ENCODE measurements around the gene AGAP1. TPM values are rescaled to one million over a fixed set of nuclear protein-coding genes. Genes with fewer than 3 reads are reported as not detected.

AGAP1 gene
- total RNA-seq, 4 donors from 2014 or later = 23.4 to 46.5 (median 29.3) TPM

DNA sequence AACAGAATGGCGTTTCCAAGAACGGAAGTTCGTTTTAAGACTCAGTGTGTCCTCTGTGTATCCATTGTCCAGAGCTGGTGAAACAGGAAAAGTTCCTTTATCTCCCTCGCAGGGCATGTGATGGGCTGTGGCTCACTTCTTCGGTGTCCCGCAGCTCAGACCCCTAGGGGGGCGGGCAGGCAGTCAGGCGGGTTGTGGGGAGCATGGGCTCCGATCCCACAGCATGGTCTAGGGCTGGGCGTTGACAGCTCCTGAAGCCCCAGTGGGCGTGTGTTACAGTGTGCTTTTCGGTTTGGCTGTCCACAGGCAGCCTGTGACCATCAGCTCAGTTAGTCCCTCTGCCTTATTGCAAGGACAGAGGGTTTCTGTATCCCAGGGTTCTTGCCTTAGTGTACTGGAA, 319.6 kb downstream of the AGAP1 start:
- Histone ChIP-seq H3K27me3 (no peaks in the 10 kb centered on the region), H3K36me3 (no peaks in the 10 kb centered on the region)
- WGBS, 2 donors = 95 to 98% methylated on average over 12 of the region's 12 CpGs

DNA sequence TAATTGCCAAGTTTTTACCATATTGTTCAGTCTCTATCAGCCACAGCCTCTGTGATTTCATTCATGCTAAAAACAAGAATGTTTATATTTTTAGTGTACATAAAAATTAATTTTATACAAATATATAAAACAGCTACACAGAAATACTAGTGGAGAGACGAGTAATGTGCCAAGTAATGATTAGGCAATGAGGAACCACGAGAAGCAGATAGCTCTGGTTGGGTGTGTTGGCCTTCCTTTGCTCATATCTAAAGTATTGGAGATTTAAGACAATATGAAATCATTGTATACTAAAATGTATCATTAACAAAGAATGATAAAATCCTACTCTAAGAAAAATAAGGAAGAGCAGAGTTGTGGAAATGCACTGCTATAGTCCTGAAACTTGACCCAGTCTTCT, 326.7 kb downstream of the AGAP1 start:
- no peaks in the 10 kb centered on the region for H3K9me3 ChIP-seq
- H3K4me3 ChIP-seq (replicated peaks in 1 of 3) = no peak overlapping the region
- peaks cover 0 to 12% of the 10 kb centered on the region in 2 donors for H3K4me1 ChIP-seq
- TF ChIP-seq POLR2A (IDR thresholded peaks at IDR 0.05) = no peak
- TF ChIP-seq, protein P1, sequence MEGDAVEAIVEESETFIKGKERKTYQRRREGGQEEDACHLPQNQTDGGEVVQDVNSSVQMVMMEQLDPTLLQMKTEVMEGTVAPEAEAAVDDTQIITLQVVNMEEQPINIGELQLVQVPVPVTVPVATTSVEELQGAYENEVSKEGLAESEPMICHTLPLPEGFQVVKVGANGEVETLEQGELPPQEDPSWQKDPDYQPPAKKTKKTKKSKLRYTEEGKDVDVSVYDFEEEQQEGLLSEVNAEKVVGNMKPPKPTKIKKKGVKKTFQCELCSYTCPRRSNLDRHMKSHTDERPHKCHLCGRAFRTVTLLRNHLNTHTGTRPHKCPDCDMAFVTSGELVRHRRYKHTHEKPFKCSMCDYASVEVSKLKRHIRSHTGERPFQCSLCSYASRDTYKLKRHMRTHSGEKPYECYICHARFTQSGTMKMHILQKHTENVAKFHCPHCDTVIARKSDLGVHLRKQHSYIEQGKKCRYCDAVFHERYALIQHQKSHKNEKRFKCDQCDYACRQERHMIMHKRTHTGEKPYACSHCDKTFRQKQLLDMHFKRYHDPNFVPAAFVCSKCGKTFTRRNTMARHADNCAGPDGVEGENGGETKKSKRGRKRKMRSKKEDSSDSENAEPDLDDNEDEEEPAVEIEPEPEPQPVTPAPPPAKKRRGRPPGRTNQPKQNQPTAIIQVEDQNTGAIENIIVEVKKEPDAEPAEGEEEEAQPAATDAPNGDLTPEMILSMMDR (IDR thresholded peaks at IDR 0.05) = no peak
- H3K36me3 ChIP-seq = no peaks in the 10 kb centered on the region
- no peaks in the 10 kb centered on the region for H3K27me3 ChIP-seq
- no peak overlapping the region for H3K27ac ChIP-seq
- intact Hi-C loops (cut with DNase I) = no loop called here
- DNase-seq = no peak
- WGBS, 2 donors = 90 to 92% methylated on average over 2 of the region's 2 CpGs

More for the DNA sequence above, 319.6 kb downstream of the AGAP1 start:
- TF ChIP-seq, protein P1 (IDR thresholded peaks at IDR 0.05) = no peak
- TF ChIP-seq POLR2A (IDR thresholded peaks at IDR 0.05) = no peak
- intact Hi-C loops (cut with DNase I) = no loop called here
- Histone ChIP-seq H3K9me3 (no peaks in the 10 kb centered on the region), H3K27ac (no peak overlapping the region), H3K4me3 (replicated peaks in 1 of 3) (no peak overlapping the region), H3K4me1 (peaks cover 0 to 12% of the 10 kb centered on the region in 2 donors)
- no peak for DNase-seq

DNA sequence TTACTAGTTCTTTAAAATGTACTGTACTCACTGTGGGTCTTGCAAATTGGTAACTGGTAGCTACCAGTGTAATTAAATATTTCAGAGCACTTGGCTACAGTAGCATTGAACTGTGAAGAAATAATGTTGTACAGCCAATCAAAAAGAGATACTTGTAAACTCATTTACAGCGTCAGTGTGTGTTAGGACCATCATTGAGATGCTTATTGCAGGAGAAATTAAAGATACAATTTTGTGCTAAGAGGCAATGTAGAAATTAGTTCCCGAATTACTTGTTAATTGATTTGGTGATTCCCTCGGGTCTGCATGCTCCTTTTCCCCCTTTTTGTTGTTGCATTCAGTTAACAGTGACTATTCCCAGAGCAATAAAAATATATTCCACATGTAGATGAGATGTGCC, 330.5 kb downstream of the AGAP1 start:
- TF ChIP-seq POLR2A (IDR thresholded peaks at IDR 0.05) = no peak
- TF ChIP-seq, protein P1 (IDR thresholded peaks at IDR 0.05) = no peak

DNA sequence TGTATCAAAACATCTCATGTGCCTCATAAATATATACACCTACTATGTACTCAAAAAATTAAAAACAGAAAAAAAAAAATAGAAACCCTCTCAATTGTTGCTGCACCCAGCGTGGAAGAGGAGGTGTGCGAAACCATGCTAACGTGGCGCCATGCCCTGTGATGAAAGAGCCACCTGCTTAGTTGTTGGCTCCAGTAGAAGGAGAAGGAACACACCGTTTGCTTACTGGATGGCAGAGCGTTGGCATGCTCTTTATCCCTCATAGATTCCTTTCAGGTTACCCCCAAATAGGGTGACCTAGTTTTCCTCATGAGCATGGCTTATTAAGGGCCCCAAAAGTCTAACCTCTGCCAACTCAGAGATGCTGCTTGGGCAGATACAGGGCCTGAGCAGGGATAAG, 332.1 kb downstream of the AGAP1 start:
- intact Hi-C loops (cut with DNase I) = no loop called here
- no peaks in the 10 kb centered on the region for H3K36me3 ChIP-seq
- WGBS, 2 donors = 95 to 97% methylated on average over 6 of the region's 6 CpGs

More for the DNA sequence above, 330.5 kb downstream of the AGAP1 start:
- intact Hi-C loops (cut with DNase I) = no loop called here
- no peak overlapping the region for H3K27ac ChIP-seq
- H3K27me3 ChIP-seq = no peaks in the 10 kb centered on the region
- no peaks in the 10 kb centered on the region for H3K9me3 ChIP-seq
- H3K4me1 ChIP-seq = no peaks in the 10 kb centered on the region
- no peaks in the 10 kb centered on the region for H3K36me3 ChIP-seq
- H3K4me3 ChIP-seq (replicated peaks in 1 of 3) = no peak overlapping the region
- WGBS, 2 donors = 90 to 91% methylated on average over 3 of the region's 3 CpGs
- no peak for DNase-seq

DNA sequence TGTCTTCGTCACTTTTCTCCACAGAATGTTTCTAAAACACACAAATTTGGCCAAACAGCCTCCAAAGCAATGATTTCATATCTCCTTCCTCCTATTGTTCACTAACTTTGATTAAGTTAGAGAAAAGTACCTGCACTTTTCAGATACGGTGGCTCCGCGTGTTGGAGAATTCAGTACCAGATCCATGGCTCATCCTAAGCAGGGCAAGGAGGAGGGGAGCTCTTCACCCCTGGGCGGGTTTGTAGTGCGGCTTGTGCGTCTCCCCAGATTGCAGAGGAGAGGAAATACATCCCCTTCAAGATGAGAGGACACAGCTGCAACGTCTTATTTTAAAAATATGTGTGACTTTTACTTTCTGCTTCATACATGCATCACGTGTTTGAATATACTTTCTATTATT, 333.0 kb downstream of the AGAP1 start:
- TF ChIP-seq, protein P1 (IDR thresholded peaks at IDR 0.05) = no peak
- TF ChIP-seq POLR2A (IDR thresholded peaks at IDR 0.05) = no peak
- Histone ChIP-seq H3K9me3 (no peaks in the 10 kb centered on the region), H3K4me1 (no peaks in the 10 kb centered on the region), H3K36me3 (no peaks in the 10 kb centered on the region), H3K27me3 (no peaks in the 10 kb centered on the region), H3K27ac (no peak overlapping the region), H3K4me3 (replicated peaks in 1 of 3) (no peak overlapping the region)
- intact Hi-C loops (cut with DNase I) = no loop called here
- no peak for DNase-seq
- WGBS, 2 donors = 89 to 90% methylated on average over 9 of the region's 9 CpGs

More for the DNA sequence above, 332.1 kb downstream of the AGAP1 start:
- H3K27ac ChIP-seq = no peak overlapping the region
- no peak for DNase-seq
- no peaks in the 10 kb centered on the region for H3K9me3 ChIP-seq
- no peak overlapping the region for H3K4me3 ChIP-seq (replicated peaks in 1 of 3)
- H3K27me3 ChIP-seq = no peaks in the 10 kb centered on the region
- H3K4me1 ChIP-seq = no peaks in the 10 kb centered on the region
- no peak for TF ChIP-seq POLR2A (IDR thresholded peaks at IDR 0.05)
- TF ChIP-seq, protein P1 (IDR thresholded peaks at IDR 0.05) = no peak

All from thyroid gland (tissue), 4 donors.